Uterus (tissue), 2 donors: ENCODE results near the gene THRB.

Experiments used
- POLR2A ChIP-seq, 2 donors: fragments of 450-650 bp; IDR thresholded peaks; one replicate each; pipeline ENCODE4 v1.6.1; 2016; ENCODE audit warnings: antibody characterized with exemption in 2 of 2, mild to moderate bottlenecking in 1 of 2, moderate library complexity in 1 of 2
- TF ChIP-seq, protein P1 (sequence below), 4 experiments: fragments of 200-600 bp in 2 of 4; fragments of 450-650 bp in 2 of 4; sonication (generic) in 2 of 4; IDR thresholded peaks; one replicate each; pipeline ENCODE4 v1.5.1; 2016 to 2019; ENCODE audit warnings: antibody characterized with exemption in 4 of 4, mild to moderate bottlenecking in 2 of 4, moderate library complexity in 1 of 4

DNA sequence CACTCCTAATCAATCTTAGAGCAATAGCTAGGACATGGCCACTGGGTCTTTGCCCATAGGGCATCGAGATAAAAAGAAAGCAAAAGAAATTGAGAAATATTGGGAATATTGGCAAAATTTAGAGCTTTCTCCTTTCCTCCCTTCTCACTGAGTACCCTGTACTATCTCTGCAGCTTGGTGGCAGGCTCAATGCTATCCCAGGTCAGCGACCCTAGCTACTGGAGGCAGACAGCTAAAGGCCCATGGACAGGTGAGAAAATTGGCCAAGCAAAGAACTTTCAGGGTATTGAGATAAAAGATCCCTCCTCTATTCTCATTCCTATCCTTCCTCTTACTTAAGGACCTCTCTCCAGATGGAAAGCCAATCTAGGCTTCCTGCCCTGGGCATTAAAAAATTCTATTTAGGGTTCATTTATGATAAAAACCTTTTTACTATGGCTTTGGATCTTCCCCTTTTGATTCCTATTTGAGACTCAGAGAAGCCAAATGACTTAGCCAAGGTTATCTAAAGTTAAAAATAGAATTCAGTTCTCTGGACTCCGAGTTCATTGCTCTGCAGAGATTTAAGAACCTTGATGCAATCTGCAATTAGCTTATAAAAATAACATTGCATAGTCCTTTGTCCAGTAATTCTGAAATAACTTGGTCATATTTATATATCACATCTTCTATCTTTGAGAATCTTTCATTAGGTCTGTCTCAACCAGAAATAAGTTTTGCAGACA, 75.4 kb downstream of the THRB start:
- TF ChIP-seq, protein P1, sequence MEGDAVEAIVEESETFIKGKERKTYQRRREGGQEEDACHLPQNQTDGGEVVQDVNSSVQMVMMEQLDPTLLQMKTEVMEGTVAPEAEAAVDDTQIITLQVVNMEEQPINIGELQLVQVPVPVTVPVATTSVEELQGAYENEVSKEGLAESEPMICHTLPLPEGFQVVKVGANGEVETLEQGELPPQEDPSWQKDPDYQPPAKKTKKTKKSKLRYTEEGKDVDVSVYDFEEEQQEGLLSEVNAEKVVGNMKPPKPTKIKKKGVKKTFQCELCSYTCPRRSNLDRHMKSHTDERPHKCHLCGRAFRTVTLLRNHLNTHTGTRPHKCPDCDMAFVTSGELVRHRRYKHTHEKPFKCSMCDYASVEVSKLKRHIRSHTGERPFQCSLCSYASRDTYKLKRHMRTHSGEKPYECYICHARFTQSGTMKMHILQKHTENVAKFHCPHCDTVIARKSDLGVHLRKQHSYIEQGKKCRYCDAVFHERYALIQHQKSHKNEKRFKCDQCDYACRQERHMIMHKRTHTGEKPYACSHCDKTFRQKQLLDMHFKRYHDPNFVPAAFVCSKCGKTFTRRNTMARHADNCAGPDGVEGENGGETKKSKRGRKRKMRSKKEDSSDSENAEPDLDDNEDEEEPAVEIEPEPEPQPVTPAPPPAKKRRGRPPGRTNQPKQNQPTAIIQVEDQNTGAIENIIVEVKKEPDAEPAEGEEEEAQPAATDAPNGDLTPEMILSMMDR (IDR thresholded peaks at IDR 0.05): no peak
- TF ChIP-seq POLR2A (IDR thresholded peaks at IDR 0.05): no peak
